ENCODE results near the gene PRRT4.

Gene PRRT4

DNA sequence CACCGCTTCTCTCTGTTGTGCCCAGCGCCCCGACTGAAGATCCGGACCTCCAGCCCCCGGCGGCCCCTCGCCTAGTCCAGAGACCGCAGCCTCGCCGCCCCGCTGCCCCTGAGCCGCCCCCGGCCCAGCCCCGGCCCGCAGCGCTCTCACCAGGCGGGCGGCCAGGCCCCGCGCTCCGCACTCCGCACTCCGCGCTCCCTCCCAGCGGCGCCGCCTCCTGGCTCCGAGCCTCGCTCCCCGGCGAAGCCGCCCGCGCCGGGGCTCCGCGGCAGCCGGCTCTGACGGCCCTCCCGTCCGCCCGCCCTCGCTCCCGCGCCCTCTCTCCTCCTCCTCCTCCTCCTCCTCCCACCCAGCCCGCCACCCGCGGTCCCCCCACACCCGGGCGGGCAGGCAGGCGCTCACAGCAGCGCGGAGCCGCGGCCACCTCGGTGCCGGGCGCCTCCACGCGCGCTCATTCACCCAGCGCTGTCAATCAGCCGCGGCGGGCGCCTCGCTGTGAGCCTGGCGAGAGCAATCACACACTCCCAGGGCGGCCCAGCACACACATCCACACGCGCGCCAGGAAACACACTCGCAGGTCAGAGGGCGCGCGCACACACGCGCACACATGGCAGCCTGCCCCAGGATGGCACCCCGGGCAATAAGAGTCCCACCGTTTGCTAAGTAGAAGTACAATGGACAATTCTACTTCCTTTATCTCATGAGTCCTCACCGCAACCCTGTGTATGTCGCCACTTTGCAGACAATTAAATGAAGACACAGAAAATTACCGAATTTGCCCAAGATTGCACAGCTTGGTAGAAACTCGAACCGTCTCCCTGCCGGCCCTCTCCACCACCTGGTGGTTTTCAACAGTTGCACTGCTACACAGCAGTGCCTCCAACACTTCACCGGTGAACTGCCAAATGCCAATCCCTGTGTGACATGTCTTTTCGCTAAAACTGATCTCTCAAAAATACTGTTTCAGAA is at the start of gene PRRT4:
TSS of gene PRRT4 (minus strand) at position 280 of the 969 bp plus-strand sequence.
- peak; percentile 72 for DNase-seq

DNA sequence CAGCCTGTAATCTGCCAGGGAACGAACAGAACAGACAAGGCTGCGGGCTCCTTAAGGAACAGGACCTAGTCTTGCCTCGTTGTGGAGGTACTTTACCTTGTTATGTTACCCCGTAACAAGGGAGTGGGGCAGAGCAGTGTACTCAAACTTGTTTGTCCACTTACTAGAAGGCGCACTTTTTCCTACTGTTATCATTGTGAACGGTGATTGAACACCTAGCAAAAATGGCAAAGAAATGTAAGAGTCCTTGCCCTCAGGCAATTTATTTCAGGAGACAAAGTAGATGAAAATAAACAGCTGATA is 48.9 kb upstream of the PRRT4 start:
- no peak for DNase-seq

DNA sequence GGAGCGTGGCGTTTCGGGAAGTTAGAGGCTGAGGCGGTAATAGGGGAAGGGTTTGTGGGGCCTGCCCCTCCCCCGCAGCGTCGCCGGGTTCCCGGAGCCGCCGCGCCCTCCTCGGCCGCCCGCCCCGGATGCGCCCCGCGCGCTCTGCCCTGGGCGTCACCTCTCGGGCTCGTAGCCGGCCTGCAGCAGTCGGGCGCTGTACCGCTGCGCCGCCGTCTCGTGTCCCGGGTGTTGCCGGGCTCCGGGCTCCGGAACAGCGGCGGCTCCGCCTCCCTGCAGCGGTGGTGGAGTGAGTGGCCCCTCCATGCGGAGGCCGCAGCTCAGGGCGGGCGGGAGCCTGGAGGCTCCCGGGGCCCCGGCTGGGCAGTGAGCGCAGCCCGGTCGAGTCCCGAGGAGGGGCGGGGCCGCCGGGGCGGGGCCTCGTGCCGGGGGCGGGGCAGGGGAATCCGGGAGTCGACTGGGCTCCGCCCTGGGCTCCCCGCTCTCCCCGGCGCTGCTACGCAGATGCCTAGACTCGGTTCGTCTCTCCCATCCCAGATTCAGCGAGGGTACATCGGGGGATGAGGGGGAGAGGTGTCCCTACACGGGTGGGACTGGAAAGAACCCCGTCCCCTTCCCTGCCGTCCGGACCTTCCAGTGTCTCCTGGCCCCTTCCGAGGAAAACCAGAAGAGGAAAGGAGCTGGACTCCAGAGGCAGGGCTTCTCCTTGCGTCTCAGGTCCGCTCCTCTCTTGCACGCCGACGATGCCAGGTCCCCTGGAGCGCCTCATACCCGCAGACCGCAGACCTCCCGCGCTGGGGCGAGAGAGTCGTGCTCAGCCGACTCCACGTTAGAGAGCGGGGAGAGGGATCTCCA is 48.3 kb upstream of the PRRT4 start, which contains the start of gene IMPDH1:
TSS of gene IMPDH1 (minus strand) at position 387 of the 855 bp plus-strand sequence. CDS start at position 306, 81 bp downstream.
- peak; percentile 91 for DNase-seq

DNA sequence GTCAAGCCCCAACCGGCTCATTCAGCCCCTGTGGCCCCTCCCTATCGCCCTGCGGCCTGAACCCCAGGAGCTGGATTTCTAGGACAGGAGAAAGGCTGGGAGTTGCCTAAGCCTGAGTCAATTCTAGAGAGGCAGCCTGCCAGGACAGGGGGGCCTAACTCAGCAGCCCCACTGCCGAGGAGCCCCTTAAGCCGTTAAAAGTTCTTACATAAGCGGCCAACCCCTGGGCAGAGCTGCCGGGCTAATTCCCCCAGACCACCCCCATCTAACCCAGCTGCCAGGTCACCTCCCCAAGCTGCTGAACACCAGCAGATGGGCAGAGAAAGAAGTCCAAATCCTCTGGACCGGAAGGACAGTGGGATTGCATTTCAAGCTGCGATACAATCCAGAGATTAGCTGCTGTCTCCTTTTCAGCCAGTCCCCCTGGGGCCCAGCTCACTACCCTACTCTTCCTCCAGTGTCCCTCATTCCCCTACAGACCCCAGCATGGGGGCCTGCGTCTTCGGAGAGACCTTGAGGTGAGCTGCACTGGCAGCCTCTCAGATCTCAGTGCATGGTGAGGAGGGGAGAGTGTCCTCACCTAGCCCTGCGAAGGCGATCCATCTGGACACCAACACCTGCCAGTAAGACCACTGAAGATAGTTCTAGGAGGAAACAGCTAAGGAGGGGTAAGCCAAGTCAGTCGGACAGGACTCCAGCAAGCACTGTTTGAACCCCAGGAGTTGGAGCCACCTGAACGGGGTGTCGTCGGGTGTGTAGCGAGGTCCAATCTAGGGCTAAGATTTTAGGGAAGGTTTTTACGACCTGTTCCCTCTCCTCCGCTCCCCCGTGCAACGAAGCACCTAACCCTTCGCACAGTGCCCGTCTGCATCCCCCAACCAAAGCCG is 47.5 kb upstream of the PRRT4 start:
- DNase-seq: peak; percentile 48

DNA sequence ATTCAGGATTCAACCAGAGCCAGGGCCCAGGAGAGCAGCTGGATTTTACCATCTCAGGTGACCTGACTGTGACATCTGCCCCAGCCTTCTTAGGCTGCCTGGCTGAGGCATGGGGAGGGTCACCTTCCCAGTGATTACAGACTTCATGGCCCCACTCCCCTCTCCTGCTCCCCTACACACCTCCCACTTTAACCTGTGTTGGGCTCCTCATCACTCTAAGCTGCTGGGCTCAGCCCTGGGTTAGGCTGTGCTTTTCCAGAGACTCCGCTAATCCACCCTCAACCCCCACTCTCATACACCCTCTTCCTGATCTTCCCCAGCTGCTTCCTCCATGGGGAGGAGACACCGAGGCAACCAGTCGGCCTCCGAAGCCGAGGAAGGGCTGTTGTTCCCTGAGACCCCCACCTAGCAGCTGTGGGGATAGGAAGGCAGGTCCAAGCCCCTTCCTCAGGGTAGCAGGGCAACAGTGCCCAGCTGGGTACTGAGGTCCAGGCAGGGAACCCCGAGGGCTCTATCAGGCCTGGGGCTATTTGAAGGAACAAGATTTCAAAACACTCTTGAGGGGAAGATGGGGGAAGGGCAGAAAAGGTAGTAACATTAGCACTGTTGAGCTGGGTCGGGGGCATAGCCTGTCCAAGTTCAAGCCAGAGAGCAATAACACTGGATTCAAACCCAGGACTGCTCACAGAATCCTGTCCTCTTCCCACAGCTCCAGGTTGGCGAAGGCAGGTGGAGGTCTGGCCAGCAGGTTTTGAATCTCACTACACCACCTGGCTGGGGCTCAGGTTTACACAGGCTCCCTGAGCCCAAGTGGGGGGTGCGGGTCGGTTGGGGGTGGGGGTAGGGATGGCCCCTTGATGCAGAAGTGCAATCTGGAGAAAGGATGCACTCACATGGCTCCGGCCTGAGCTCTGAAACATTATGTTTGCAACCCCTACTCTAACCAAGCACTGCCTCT is 46.5 kb upstream of the PRRT4 start:
- peak; percentile 37 for DNase-seq

DNA sequence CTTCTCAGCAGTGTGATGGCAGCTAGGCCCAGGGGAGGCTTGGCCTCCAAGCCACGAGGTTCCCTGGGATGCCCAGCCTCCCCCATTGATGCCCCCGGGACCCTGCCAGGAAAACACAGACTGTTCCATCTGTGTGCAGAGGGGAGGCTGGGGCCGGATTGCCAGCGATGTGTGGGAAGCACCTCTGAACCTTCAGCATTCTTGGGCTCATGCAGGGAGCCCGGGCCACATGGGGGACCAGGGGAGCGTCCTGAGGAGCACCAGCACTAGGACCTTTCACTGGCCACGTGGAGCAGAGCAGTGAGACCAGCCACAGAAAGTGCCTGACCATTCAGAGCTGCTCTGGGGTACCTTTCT is 45.7 kb upstream of the PRRT4 start:
- DNase-seq: no peak

DNA sequence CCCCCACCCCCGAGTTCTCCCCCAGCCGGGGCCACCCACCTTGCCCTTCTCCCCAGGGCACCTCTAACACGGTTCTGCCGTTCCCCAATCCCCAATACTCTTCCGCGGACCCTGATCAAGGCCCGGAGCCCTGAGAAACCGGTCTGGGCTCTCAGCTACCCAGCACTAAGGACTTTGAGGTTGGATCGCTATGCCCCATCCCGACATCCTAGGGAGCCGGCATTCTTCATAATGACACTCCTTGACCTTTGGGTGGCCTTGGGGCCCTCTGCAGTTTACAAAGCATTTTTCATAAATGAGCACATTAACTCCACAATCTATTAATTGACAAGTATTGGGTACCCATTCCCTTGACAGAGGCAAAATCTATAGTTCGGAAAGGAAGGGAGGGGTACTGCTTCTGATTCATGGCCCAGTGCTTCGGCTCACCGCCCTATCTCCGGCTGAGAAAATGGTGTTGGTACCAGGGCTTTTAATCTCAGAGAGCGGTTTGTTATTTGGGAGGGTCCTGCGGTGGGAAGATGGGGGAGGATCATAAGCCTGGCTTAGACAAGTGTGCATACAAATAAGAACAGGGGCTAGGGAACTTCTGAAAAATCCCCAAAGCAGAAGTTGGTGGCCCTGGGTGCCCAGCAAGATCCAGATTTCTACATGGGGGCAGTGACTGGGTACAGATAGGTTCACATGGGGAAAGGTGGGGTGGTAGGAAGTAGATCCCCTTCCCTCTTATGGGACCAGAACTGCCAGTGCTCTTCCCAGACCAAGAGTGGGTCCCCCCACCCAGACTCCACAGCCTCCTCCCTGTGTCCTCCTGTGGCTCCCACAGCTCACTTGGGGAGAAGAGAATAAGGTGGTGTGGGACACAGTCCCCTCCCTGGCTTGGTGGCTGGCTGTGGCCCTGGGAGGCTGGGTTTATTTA is 45.1 kb upstream of the PRRT4 start:
- peak; percentile 65 for DNase-seq

DNA sequence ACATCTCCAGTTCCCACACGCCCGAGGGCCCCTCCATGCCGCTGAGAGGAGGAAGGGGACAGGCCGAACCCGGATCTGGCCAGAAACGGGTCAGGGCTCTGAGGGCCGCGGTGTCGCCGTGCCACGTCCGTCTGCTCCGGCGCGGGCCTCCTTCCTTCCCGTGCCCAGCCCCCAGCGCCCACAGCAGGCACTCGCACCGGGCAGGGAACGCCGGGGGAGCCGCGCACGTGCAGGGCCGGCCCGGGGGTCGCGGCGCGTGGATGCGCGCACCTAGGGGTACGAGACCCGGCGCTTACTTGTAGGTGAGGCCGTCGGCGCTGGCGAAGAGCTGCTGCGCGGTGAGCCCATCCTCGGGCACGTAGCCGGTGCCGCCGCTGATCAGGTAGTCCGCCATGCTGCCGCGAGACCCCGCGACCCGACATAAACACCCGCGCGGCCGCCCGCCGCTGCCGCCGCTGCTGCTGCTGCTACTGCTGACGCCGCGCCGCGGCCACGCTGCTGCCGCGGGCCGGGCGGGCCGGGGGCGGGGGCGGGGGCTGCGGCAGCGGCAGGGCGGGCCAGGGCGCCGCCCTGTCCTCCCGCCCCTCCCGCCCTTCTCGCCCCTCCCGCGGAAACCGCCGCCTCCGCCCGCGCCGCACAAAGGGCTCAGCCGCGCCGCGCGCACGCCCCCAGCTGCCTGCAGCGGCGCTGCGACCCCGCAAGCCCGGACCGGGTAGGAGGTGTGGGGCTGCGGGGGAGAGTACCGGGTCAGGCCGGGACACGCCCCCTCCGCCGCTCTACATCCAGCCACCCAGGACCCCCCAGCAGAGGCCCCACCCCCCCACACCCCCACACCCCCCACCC is 44.2 kb upstream of the PRRT4 start:
- DNase-seq: peak; percentile 82

DNA sequence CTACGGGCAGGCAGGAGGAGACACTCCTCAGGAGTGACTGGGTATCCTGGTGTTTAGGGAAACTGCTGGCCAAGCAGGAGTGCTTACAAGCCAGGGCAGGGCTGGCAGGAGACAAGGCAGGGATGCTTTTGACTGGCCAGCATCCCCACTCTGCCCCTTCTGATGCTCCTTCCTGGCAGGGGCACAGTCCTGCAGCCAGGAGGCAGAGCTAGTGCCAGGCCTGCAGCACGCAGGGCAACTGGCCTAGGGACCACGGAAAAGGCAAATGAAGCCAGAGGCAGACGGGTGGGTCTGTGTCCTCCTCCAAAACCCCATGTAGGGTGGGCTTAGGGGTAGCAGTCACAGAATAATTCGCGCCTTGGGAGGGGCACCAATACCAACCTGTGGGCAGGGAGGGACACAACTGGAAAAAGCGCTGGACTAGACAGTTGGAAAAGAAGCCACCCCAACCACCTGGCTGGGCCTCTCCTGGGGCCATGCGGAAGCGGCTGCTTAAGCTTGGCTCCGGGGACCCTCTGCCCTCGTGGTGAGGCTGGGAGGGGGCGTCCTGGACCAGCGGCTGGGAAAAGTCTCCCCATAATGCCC is 43.5 kb upstream of the PRRT4 start:
- DNase-seq: peak; percentile 75

DNA sequence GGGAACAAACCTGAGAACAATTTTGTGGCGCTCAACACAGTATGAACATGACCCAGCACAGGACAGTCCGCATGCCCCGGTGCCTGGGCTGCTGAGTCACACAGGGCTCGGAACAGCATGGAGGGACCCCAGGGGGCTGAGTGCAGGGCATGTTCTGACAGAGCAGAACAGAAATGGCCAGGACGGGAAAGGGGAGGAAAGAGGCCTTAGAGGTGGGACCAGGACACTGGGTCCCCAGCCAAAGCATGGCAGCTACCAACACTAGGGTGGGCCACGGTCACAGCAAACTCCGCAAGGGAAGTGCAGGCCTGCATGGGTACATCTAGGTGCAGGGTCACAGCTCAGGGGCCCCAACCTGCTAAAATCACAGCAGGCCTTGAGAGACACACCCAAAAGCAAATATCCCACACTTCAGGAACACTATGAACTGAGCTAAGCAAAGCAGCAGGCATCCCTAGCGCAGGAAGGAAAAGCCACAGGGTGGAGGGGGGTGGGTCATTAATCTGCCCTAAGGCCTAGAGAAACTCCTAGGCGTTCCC is 42.7 kb upstream of the PRRT4 start:
- DNase-seq: no peak

DNA sequence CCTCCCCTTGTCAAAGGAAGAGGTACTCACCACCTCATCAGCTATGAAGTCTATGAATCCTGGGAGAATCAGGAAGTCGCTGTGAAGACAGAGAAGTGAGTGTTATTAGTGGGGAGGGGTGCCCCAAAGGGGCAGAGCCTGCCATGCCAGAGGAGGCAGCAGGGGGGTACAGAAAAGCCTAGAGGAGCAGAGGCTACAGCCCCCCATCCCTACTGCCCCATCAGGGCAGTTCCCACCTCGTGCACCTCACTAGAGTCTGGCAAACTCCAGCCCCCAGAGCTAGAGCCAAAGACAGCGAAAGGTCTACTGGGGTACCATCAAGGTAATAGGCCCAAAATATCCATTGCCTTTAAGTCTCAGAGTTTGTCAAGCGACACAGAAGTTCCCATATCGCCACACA is 42.2 kb upstream of the PRRT4 start:
- DNase-seq: no peak

DNA sequence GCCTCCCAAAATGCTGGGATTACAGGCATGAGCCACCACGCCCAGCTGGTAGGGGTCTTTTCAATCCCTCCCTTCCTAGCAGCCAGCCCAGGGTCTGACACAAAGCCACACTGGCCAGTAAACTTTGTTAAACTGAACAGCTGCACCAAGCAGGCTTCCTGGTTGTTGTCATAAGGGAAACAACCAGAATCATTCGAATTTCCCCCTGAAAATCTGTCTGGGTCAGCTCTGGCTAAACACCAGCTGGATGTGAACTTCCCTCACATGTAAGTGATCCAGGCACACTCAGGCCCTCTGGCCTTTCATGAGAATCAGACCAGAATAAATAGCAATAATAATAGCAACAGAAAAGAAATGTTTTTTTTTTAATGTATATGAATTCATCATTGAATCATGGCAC is 40.9 kb upstream of the PRRT4 start:
- DNase-seq: no peak

DNA sequence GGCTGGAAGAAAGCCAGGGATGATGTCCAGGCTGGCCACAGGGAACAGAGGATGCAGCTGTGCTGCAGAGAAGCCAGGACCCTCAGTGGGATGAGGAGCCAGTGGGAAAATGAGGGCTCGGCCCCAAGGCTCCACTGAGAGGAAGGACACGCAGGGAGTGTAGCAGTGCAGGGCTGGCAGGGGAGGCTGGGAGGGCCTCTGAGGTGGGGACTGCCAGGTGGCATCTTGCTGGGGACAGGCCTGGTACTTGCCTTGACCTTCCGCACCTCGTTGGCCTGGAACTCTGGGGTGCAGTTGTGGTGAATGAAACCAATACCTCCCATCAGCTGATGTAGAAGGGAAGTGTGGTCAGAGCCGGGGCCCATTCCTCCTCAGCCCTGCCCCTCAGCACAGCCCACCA is 39.1 kb upstream of the PRRT4 start:
- no peak for DNase-seq

DNA sequence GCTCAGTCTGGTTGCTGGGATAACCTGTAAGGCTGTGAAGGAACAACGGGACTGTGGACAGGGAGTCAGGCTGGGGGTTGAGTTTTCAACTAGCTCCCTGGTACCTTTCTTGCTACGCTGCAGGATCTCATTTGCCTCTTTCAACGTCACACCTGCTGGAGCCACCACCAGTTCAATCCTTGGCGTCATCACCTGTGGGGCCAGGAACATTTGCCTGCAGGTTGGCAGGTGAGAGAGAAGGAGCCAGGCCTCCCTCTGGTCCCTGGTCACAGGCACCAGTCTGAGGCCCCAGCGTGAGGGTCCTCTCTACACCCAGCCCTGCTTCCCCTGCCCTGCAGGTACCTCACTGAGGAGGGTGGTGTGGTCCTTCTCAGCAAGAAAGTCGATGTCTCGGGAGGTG is 38.5 kb upstream of the PRRT4 start:
- no peak for DNase-seq

DNA sequence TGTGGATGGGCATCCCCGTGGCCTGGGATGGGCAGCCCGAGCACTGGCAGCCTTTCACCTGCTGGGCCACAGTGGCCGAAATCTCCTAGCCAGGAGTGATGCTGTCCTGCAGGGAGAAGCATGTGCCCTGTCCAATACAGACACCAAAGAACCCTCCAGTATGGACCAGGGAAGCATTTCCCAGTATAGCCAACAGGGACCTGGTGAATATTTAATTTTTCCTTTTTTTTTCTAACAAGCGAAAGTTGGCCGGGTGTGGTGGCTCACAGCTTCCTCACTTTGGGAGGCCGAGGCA is 37.3 kb upstream of the PRRT4 start:
- DNase-seq: no peak

DNA sequence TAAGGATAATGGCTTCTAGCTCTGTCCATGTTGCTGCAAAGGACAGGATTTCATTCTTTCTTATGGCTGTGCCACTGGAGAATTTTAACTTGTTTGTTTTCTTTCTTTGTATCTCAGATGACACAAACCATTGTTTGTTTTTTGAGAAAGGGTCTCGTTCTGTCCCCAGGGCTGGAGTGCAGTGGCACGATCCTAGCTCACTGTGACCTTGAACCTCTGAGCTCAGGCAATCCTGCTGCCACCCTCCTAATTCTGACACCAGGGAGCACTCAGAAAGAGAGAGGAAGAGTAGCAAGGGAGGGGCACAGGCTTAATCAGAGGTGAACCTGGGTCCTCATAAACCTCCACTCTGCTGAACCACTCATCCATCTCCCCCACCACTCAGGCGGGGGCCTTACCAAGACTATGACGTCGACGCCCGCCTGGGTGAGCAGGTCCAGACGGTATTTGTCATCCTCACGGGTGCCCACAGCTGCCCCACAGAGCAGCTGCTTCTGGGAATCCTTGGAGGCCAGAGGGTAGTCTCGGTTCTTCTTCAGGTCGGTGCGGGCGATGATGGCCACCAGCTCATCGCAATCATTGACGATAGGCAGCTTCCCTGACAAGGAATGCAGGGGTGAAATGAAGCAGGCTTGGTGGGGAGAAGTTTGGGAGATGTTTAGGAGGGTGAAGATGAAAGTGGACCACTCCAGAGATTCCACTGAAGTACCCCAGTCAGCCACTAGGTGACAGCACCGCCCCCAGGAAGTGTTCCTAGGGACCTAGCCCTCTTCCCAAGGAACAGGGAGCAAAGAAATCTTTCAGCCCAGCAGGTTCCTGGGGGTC is 36.7 kb upstream of the PRRT4 start:
- DNase-seq: peak; percentile 76

DNA sequence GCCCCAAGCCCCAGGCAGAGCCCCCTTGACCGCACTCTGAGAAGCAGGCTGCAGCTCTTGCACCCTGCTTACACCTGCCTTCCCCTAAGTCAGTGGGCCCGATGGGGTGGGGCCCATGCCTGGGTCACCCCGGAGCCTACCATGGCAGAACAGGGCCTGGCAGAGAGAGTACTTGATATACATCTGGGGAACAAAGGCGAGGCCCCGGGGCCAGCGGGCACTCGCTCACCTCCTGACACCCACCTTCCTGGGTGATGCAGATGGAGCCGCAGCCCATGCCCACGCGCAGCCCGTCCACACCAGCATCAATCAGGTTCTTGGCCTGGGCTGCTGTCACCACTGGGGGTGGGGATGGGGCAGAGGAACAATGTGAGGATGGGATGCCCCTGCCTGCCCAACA is 34.9 kb upstream of the PRRT4 start:
- DNase-seq: no peak

DNA sequence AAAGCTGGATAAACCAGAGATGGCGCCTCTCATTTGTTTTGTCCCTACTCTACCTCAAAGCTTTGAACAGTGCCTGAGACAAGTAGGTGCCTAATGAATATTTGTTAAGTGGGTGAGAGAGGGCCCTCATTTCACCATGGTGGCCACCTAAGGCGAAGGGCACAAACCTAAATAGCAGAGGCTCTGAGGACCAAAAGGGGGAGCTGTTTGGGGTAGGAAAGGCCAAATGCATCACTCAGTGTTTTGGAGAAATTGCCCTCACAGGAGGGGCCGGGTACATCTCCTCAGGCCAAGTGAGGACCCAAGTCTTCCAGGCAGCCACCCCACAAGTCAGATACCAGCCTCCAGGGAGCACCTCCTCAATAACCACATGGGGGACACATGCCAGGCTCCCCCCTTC is 34.3 kb upstream of the PRRT4 start:
- no peak for DNase-seq
